AG04449 (cell line): Measurements from ENCODE around the gene C19orf38.

Experiments
- CTCF ChIA-PET: fragments of 350-600 bp; formaldehyde crosslinking; extraction: SDS; loops from one replicate; lab custom pipeline; 2021; ENCODE audit warnings: antibody characterized with exemption; lab: Yijun Ruan, JAX
- POLR2A ChIA-PET: fragments of 400-600, 350-600 bp; formaldehyde crosslinking; extraction: SDS; loops from one replicate; lab custom pipeline; 2020; ENCODE audit warnings: antibody characterized with exemption, inconsistent platforms; lab: Yijun Ruan, JAX
- DNase-seq: peaks from one replicate; pipeline ENCODE4 v3.0.0-alpha.2; 2010; ENCODE audit warnings: low read depth, low spot score
- H3K4me3 ChIP-seq: 2 replicates; pipeline ENCODE4 v1.5.1; 2011; ENCODE audit warnings: low read depth, mild to moderate bottlenecking, control low read depth, low read length
- TF ChIP-seq, protein P1 (sequence below): IDR thresholded peaks from one replicate; pipeline ENCODE4 v1.5.1; 2011; ENCODE audit warnings: mild to moderate bottlenecking, moderate library complexity, low read length, control low read depth, inconsistent platforms; ENCODE audit not compliant: insufficient read depth; ENCODE audit errors: missing control alignments

The C19orf38 gene

DNA sequence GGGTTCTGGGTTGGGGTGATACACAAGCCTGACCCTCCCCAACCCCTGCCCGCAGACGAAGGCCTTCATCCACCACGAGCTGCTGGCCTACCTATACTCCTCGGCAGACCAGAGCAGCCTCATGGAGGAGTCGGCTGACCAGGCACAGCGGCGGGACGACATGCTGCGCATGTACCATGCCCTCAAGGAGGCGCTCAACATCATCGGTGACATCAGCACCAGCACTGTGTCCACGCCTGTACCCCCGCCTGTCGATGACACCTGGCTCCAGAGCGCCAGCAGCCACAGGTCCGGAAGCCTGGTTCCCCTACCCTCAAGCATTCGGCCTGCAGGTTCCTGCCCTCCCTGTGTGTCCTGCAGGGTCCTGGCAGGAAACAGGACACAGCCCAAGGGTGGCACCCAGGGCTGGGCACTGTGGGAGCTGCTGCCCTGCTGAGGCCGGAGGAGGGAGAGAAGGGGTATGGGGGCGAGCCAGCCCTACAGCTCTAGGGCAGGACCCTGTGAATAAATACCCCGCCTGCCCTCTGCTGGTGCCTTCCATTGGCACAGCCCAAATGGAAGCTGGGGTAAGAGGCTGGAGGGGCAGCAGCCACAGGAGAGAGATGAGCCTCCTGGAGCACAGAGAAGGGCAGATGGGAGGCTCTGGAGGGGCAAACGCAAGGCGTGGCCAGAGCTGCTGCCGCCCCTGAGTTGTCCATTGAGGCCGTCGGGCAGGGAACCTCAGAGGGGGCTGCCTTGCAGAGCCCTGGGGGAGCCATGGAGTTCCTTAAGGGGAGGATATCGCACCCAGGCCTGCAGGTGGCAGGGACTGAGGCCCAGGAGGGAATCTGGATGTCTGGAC is 19.0 kb upstream of the C19orf38 start:
- ChIA-PET POLR2A (no interaction called here), CTCF (interaction anchor here (0.9 to 3.0 kb wide), 4 partner anchors 26 to 130 kb away, joined by 3 to 16 read pairs (median 4); partner anchors contain the start of gene CARM1)
- TF ChIP-seq, protein P1, sequence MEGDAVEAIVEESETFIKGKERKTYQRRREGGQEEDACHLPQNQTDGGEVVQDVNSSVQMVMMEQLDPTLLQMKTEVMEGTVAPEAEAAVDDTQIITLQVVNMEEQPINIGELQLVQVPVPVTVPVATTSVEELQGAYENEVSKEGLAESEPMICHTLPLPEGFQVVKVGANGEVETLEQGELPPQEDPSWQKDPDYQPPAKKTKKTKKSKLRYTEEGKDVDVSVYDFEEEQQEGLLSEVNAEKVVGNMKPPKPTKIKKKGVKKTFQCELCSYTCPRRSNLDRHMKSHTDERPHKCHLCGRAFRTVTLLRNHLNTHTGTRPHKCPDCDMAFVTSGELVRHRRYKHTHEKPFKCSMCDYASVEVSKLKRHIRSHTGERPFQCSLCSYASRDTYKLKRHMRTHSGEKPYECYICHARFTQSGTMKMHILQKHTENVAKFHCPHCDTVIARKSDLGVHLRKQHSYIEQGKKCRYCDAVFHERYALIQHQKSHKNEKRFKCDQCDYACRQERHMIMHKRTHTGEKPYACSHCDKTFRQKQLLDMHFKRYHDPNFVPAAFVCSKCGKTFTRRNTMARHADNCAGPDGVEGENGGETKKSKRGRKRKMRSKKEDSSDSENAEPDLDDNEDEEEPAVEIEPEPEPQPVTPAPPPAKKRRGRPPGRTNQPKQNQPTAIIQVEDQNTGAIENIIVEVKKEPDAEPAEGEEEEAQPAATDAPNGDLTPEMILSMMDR: no peak
- no peak for DNase-seq
- no peak overlapping the region for H3K4me3 ChIP-seq

DNA sequence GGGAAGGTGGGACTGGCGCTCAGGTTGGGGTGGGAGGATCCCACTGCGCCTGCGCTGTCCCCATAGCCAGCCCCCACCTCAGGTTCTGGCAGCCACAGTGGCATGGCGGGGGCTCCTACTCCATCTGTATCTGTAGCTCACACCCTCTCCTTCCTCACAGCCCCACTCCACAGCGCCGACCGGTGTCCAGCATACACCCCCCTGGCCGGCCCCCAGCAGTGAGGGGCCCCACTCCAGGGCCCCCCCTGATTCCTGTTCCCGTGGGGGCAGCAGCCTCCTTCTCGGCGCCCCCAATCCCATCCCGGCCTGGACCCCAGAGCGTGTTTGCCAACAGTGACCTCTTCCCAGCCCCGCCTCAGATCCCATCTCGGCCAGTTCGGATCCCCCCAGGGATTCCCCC is 18.2 kb upstream of the C19orf38 start:
- CTCF ChIA-PET: interaction anchor here (0.9 to 3.0 kb wide), 2 partner anchors 34 to 41 kb away, joined by 3 to 16 read pairs; partner anchors contain the start of gene CARM1
- POLR2A ChIA-PET: no interaction called here
- H3K4me3 ChIP-seq: no peak overlapping the region
- DNase-seq: no peak
- TF ChIP-seq, protein P1: no peak

DNA sequence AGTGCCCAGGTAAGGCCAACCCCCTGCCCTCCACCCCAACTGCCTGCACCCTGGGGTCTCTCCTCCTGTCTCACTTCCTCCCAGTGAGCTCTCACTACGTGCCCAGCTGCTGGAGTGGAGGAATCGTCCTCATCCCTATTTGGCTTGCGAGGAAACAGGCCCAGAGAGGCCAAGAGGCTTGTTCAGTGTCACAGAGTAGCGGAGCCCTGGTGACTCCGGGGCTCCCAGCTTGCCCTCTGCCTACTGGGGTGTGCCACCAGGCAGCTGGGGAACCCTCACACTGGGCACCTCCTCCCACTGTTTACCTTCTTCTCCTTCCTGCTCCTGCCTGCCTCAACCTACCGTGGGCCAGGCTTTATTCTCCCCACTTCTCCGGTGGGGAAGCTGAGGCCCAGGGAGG is 17.8 kb upstream of the C19orf38 start:
- POLR2A ChIA-PET: no interaction called here
- CTCF ChIA-PET: interaction anchor here (0.8 kb wide), 1 partner anchor 114 kb away, joined by 3 read pairs; no protein-coding TSS in a partner anchor
- TF ChIP-seq, protein P1: no peak
- no peak overlapping the region for H3K4me3 ChIP-seq
- DNase-seq: no peak

DNA sequence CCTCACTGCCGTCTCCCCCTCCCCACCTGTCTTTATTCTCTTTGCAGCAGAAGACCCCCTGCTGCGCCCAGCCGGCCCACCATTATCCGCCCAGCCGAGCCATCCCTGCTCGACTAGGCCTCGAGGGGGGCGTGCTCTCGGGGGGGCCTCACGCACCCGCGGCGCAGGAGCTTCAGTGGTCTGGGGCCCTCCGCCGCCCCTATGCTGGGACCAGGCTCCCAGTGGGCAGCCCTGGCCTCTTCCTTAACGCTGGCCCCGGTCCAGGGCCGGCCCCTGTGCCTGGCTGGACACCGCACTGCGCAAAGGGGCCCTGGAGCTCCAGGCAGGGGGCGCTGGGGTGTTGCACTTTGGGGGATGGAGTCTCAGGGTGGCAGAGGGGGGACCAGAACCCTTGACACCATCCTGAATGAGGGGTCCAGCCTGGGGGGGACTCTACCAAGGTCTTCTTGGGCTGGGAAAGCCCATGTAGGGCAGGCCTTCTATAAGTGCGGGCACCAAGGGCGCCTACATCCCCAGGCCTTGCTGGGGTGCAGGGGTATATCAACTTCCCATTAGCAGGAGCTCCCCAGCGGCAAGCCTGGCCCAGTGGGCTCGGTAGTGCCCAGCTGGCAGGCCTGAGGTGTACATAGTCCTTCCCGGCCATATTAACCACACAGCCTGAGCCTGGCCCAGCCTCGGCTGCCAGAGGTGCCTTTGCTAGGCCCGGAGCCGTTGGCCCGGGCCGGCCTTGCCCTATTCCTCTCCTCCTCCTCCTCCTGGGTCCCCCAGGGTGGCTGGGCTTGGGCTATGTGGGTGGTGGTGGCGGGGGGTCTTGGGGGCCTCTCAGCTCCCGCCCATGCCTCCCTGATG is 17.1 kb upstream of the C19orf38 start:
- ChIA-PET POLR2A (no interaction called here), CTCF (interaction anchor here (0.8 to 1.3 kb wide), 2 partner anchors 40 to 114 kb away, joined by 3 read pairs; no protein-coding TSS in a partner anchor)
- DNase-seq: no peak
- H3K4me3 ChIP-seq: no peak overlapping the region
- TF ChIP-seq, protein P1: no peak

DNA sequence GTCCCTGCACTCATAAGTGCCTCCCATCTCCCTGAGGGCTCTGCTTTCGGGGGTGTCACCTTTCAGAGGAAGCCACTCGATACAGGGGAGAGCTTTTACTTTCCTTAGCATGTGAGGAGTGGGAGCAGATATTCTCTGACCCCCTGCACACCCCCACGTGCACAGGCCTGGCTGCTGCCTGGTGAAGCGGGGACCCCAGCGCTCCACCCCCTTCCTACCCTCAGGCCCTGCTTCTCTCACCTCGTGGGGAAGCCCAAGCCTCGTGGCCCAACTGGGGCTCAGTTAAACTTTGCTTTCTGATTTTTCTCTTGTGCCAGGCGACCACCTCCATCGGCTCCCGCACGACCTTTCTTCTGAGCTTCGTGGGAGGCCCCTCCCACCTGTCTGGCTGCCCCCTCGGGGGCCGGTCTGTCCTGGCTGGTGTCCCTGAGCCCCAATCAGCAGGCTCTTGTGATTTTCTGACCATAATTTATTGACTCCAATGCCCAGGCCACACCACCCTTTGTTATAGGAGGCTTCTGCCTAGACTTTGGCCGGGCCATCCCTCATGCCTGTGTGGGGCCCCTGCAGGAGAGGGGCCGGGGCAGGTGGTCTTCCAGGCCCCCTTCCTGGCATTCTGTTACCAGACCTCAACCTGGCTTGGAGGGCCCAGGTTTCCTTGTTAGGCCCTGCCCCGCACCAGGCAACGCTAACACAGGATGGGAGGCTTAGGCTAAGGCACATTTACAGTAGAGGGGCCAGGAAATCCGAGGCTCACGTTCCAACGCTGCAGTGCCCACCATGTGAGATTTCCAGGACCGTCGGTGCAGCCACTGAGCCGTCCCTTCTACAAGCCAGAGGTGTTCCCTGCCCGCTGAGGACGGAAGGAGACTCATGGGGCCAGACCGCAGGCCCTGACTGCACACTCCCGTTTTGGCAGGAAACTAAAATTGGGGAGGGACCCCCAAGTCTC is 16.0 kb upstream of the C19orf38 start:
- no peak for DNase-seq
- H3K4me3 ChIP-seq: no peak overlapping the region
- TF ChIP-seq, protein P1: no peak
- POLR2A ChIA-PET: no interaction called here
- CTCF ChIA-PET: interaction anchor here (0.6 to 1.3 kb wide), 4 partner anchors 12 to 115 kb away, joined by 3 to 6 read pairs (median 4); partner anchors contain the start of gene DNM2
